Left renal pelvis (tissue), 4 donors: ENCODE measurements around the gene FAR2. TPM values are rescaled to one million over a fixed set of nuclear protein-coding genes. Genes with fewer than 3 reads are reported as not detected.

ENCODE experiments used
- DNase-seq, 4 donors: peaks; one replicate each; pipeline ENCODE4 v3.0.0-alpha.2; 2013; ENCODE audit warnings: low read depth in 4 of 4, low spot score in 3 of 4
- polyA plus RNA-seq, 4 donors: library from polyadenylated mRNA; unstranded; fragments of 120-200 nt; gene quantifications; one replicate each; pipeline ENCODE4 v1.2.1, GENCODE V29; 2013; ENCODE audit not compliant: insufficient read length in 4 of 4

The FAR2 gene
- polyA plus RNA-seq, 4 donors = 14.4 to 45.8 (median 44.6) TPM

DNA sequence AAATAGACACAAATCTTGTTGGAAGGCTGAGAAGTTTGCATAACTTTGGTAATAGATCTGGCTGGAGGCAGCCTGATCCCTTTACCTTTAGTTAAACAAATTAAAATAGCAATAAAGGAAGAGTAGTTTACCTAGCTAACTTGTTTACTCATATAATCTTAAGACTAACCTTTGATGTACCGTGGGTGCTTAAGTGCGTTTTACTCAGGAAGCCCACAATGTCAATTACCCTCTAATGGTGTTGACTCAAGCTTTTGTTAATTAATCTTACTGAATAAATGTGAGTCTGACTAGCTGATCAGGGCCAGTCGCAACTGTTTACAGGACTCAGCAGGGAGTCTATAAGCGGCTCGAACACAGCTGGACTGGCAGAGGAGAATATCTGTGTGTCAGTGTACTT is 51.5 kb downstream of the FAR2 start:
- no peak for DNase-seq

DNA sequence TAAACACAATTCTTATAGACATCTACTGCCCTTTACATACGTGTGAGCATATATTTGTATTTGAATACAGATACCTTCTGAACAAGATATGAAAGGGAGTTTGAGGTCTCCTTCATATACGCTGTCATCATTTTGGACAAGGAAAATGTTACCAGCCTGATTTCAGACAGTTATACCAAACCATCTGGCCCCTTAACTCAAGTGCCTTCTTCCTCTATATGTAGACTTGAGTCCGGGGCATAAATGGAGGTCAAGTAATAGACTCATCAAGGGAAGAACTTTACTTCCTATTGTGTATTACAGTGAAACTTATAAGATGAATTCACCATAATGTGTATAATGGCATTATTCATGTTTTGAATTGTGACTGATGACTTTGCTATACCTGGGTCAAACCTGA is 52.2 kb downstream of the FAR2 start:
- no peak for DNase-seq

DNA sequence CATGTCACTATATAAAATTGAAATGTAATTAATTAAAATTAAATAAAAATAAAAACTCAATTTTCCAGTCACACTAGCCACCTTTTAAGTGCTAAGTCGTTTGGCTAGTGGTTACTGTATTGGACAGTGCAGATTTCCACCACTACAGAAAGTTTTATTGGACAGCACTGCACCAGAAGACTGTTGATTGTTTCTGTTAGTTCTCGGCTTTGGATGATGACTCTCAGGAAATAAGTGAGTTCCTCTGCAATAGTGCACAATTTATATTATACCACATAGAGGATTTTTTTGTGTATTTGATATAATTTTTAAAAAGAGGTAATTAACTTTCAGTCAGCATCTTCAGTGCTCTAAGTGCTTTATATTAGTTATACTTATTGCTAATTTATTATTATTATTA is 52.7 kb downstream of the FAR2 start:
- no peak for DNase-seq

DNA sequence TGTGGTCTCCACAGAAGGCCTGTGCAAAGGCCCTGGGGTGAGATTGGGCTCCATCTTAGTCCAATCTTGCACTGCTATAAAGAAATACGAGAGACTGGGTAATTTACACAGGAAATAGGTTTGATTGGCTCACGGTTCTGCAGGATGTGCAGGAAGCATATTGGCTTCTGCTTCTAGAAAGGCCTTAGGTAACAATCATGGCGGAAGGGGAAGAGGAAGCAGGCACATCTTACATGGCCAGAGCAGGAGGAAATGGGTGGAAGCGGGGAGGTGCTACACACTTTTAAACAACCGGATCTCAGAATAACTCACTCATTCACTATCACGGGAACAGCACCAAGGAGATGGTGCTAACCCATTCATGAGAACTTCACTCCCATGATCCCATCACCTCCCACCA is 55.4 kb downstream of the FAR2 start:
- DNase-seq = no peak

DNA sequence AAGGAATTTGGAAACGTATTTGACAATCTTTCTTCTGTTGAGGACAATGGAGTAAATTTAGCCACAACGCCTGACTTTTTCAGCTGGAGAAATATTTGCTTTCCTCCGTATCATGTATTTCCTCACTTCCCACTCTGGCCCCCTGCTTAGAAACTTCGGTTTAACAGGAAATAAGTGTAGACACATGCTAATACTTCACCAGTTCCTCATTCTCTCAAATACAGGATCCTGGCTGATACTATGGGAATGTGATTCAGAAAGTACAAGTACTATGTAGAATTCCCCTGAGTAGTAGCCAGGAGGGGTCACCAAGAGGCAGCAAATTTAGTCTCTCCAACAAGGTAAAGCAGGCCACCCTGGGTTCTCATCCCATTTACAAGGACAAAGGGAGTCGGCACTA is 58.0 kb downstream of the FAR2 start:
- DNase-seq = no peak

DNA sequence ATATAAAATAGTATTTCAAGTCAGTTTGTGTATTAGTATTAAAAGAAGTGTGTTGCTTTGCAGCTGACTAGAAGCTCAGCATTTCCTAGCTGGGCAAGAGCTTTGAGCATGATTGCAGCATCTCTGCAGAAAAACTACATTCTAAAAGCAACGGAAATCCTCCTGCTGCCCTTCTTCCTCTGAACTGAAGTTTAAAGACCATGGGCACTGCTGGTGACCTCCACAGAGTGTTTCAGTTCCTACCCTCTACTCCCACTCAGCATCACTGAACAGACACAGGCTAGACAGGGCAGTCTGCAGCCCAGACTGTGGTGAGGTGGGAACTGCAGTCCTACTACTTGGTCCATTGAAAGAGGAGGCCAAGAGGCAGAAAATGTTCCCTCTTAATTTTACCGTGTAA is 59.0 kb downstream of the FAR2 start:
- DNase-seq = no peak

DNA sequence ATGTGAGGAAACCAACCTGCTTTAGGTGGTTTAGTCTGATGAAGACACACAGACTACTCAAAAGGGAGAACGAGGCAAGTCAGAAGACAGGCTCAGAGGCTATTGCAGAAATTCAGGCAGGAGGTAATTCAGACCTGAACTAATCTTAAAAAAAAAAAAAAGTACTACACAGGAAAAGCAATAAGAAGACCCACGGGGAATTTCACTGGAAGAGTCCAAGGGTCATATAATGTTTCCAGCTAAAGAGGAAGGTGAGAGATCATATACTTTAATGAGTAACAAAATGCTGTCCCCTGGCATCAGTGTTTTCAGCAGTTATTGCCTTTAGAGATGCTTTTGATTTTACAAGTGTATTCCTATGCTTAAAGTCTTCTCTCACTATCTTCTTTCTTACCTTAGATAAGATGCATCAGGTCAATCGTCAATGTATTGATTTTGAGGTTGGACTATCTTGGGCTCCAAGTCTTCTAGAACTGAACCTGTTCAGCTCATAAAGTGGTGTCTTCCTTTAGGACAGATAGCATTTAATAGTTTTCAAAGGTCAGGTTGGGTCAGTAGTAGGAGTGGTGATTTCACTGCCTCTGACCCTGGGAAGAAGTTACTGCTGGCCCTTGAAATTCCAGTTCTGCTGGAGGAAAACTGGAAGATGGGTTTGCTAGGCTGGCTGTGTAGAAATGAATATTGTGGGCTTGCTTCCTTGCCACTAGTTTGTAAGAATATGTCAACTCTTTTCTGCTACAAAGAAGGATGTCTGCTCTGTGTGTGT is 60.0 kb downstream of the FAR2 start:
- no peak for DNase-seq

DNA sequence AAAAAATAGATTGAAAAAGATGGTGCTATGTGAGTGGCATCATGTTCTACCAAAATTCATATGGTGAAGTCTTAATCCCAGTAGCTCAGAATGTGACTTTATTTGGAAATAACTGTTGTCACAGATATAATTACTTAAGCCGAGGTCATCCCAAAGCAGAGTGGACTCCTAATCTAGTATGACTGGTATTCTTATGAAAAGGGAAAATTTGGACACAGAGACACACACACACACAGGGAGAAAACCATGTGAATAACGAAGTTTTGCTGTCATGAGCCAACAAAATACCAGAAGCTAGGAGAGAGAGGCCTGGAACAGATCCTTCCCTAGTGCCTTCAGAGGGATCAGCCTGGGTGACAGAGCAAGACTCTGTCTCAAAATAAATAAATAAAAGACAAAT is 62.6 kb downstream of the FAR2 start:
- no peak for DNase-seq

DNA sequence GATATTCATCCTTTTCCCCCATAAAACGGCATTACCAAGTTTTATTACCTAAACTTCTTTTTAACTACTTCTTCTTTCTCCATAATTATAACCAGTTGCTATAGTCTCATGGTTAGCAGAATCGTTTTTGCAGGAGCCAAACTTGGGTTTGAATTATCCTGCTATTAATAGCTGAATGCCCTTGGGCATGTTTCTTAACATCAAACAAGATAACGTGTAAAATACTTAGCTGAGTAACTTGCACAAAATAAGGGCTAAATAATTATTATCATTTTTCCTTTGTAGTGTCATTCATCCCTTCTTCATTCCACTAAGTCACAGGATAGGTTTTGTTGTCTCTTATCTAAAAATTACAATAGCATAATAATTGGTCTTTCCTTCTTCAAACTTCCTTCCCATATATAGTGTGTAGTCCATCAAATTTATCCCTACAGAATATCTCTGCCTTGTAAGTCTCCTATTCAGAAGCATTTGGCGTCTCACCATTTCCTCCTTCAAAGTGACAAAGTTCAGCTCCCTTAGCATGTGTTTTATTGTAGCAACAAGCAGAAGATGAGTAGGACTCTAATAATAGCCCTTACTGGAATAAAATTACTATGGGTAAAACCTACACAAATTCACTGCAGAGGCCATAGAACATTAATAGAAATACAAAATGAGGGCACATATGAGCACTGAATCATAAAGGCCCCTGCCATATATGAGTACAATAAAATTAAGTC is 63.8 kb downstream of the FAR2 start:
- DNase-seq = no peak

DNA sequence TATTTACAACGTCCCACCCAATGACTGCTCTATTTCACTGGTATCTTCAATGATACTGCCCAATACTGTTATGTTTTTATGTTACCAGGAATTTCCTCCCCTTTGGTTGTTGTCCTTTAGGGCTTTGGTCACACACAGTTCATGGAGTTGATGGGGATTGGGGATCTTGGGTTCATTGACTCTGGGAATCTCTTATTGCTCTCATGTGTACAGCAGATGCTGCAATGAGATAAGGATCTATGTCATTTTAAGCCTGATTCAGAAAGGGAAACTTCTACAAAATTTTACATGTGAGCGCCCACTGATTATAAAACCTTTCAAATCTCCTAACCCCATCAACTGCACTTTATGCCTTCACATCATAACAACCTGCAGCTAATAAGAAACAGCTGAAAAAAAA is 67.2 kb downstream of the FAR2 start:
- no peak for DNase-seq

DNA sequence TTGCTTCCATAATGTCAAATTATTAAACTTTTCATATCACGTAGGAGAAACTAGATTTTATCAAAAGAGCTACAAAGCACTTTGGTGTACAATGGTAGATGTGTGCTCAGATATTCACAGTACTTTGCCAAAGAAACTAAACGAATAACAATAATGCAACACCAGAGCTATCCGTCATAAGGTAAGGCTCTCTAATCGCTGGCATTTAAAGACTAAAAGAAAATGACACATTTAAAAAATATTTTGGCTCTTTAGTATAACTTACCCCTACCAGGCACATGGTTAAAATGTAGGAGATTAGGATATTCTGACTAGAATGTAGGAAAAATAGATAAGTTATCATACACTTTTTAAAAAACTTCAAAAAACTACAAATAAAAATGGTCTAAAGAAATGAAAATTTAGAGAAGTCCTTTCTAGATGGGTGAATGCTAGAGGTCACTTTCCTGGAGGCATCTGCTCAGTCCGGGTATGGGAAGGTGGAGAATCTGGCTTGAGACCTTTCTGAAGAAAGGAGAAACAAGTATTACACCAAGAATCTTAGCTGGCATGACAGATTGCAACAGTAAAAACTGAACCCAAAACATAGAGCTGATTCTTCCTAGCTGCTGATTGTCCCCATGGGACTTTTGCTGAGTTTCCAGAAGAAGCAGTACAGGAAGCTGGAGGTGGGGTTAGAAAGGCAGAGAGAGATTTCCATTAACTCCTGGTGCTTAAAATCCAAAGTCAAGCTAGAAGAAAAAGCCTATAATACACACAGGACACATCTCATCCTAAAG is 67.9 kb downstream of the FAR2 start:
- no peak for DNase-seq

DNA sequence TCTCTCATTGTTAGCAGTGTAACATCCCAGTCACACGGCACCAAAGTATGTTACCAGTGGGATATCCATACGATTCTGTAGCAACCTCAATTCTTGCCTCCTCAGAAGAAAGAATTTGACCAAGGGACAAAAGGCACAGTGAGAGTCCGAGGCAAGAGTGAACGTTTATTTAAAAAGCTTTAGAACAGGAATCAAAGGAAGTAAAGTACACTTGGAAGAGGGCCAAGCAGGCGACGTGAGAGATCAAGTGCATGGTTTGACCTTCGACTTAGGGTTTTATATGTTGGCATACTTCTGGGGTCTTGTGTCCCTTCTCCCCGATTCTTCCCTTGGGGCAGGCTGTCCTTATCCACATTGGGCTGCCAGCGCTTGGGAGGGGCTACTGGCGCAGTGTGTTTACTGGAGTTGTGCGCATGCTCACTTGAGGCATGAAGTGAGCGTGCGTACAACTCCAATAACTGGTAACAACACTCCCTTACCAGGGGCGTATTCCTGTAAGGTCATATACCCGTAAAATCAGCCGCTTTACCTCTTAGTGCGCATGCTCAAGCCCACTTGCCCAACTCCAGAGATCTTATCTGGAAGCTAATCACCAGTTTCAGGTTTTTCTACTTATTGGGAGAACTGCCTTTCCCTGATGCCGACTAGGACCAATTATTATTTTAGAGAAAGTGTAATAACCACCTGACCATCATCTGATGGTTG is 71.7 kb downstream of the FAR2 start:
- DNase-seq = no peak

DNA sequence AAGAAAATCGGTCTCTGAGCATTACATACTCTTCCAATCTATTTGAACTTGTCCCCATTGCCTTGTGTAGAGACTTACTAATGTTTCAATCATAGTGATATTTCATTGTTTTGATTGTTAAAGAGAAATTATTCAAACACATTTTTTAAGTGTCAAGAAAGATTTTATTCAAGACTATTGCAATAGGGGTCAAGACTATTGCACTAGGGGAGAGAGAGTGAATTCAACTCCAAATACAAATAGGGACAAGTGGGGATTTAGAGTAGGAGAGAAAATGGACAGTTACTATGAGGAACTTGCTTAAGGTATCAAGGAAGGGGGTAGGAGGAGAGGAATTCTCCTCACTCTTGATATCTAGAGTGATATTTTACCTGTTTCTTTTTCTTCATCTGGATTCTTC is 73.1 kb downstream of the FAR2 start:
- DNase-seq = no peak

DNA sequence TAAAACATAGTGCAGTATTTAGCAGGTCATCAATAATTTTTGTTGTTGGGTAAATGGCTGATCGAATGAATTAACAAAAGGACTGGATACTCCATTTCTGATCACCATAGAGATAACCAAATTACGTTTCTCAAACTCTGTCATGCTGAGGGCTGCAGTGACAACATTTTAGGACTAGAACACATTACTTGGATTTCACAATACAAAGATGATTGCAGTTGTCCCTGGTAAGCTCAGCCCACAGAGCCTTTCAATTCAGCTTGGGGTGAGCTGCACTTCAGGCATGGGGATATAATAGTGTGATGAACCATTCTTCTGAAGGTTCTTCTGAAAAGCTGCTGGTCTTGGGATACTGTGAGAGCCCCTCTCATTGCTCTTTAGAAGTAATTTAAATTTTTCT is 74.3 kb downstream of the FAR2 start:
- DNase-seq = no peak

DNA sequence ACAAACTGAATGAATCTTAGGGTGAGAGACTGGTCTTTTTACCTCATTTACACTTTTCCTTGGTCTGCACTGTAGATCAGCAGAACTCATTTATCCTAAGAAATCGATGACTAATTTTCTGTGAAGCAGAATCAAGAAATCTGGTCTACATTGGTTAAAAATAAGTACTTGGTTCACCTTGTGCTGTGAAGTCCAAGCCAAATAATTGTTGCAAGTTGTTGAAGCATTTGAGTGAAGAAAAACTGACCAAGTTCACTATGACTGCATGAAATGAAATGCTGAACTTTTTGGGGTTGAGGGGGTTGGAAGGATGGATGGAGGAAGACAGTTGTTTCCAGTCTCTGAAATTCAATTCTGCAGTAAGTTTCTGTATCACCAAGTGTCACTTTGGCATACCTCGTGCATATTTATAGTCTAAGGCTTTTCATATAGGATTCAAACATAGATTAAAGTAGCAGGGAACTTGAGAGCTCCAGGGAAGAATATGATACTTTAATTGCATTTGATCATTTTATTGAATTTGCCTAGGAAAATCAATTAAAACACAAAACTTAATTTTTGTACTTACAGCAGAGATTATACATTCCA is 75.0 kb downstream of the FAR2 start:
- DNase-seq = no peak

DNA sequence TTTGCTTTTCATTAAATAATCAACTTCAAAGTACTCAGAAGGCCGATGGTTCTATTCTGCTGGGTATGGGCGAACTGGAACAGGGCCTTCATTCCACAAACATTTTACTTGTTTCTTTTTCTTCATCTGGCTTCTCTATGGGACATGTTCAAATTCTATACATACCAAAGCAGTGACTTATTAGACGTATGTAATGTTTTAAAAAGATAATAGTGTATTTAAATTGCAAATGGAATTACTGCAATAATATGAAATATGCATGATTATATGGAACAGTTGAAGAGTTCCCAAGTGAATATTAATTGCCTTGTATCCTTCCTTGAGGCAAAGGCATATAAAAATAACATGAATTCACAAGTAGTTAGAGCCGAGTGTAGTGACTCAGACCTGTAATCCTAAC is 75.5 kb downstream of the FAR2 start:
- DNase-seq = no peak

DNA sequence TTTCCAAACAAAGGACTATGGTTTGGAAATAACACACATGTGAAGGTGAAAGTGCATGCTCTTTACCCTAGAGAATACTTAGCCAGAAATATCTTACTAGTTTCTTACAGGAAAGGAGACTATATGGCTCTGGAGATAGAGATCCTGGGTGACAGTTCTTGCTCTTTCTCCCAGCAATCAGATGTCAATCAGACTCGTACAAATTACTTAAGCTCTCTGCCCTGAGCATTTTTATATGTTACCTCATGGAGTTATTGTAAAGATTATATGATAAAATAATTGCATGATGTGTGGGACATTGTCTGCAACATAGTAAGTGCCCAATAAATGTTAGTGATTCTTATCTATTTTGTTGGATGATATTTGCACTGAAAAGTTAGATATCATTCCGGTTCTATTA is 76.8 kb downstream of the FAR2 start:
- no peak for DNase-seq

DNA sequence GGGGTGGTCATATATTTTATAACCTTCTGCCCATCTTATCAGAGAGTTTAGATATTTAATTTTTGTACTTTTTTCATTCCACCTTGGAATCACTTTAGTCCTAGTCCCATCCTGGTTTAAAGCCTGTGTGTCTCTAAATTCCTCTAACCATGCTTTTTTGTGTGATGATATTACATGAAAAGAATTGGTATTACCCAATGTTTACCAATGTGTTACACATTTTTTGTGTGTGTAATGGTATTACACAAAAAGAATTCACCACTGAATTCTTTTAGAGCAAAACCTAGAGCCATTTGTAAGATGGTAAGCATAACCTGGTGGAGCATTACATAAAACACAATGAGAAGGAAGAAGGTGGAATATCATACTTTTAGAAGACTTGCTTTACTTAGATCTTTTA is 77.5 kb downstream of the FAR2 start:
- no peak for DNase-seq

DNA sequence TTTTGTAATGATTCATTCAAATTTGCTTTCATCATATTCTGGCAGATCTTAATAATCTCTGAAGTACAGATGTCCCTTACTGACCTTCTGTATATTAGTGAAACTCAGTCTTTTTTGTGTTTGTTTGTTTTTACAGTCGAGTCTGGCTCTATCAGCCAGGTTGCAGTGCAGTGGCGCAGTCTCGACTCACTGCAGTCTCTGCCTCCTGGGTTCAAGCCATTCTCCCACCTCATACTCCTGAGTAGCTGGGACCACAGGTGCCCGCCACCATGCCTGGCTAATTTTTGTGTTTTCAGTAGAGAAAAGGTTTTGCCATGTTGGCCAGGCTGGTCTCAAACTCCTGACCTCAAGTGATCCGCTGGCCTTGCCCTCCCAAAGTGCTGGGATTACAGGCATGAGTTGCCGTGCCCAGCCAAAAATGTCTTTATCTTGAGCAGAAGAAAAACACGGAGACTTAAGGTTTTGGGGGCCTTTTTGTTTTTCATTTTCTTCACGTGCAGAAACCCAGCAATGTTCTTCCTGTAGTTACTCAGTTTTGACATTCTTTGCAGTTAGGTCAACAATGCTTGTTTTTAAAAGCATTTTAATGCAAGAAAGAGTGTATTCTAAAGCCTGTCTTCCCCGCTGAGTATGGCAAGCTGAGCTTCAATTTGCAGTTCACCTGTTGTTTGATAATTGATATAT is 79.5 kb downstream of the FAR2 start:
- no peak for DNase-seq

DNA sequence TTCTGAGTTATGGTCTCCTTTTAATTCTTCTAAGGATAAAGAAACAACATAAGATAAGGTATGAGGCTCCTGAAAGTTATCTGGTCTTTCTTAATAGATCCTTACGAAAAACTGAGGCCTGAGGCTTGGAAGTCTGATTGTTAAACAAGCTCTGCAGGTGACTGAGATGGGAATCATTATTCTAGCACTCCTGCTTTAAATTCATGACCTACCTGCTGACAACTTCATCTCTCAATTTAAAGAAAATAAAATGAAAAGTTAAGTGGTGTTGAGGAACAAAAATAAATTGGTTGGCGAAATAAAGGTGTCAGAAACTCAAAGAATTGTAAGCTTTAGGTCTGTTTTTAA is 80.1 kb downstream of the FAR2 start:
- no peak for DNase-seq
